Measurements from ENCODE around the gene SMIM9. TPM values are rescaled to one million over a fixed set of nuclear protein-coding genes. Genes with fewer than 3 reads are reported as not detected.

SMIM9 gene
- total RNA-seq, 1 experiment from 2014 or later: not detected

DNA sequence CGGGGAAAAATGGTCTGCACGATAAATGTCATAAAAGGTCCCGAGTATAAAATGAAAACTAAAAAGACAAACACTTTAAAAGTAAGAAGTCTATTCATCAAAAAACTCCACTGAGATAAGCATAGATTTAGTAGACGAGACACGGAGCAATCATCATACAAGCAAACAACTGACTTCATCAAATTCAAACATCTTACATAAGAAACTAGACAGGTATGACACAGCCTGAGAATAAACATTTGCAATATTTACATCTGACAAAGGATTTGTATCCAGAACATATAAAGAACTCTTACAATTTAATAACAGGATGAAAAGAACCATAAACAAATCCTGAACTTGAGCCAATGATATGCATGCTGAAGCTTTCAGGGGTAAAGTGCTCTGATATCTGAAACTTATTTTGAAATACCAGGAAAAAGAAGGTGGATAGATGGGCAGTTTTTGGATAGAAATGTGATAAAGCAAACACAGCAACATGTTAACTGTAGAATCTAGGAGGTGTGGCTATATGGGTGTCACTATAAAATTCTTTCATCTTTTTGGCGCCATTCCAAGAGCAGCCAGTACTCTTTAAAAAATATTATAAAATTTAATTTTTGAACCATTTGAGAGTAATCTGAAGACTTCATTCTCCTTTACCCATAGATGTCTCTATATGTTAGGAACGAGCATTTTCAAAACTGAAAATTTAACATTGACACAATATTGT, 41.2 kb downstream of the SMIM9 start:
- Histone ChIP-seq H3K36me3 (ENCODE audit: control insufficient read depth, insufficient read depth, low read length) (no peaks in the 10 kb centered on the region), H3K9me3 (ENCODE audit: control insufficient read depth, insufficient read depth, low read depth, low read length) (no peaks in the 10 kb centered on the region), H3K4me3 (ENCODE audit: low read depth in 2 of 2, low read length in 2 of 2) (no peak overlapping the region), H3K27ac (ENCODE audit: low read length) (peak overlapping the region; percentile 21; the same call in 1 of the 2 replicates), H3K4me1 (ENCODE audit: control insufficient read depth, insufficient read depth, low read length) (peaks cover 36% of the 10 kb centered on the region), H3K27me3 (ENCODE audit: control insufficient read depth, insufficient read depth, low read length) (no peaks in the 10 kb centered on the region)
- in situ Hi-C loops (cut with HindIII; ENCODE audit: low pct_unique_long_range_greater_than_20kb, low sequenced_read_pairs): no loop called here
- CTCF ChIA-PET: no interaction called here
- TF ChIP-seq REST (IDR thresholded peaks at IDR 0.05; ENCODE audit: insufficient read depth in 1 of 2, low read depth in 2 of 2, low read length in 1 of 2) (no peak), SIN3A (IDR thresholded peaks at IDR 0.05; ENCODE audit: borderline replicate concordance, insufficient read depth, low read depth, low read length) (no peak), POLR2AphosphoS5 (IDR thresholded peaks at IDR 0.05; ENCODE audit: low read depth, low read length) (no peak), TCF7L2 (IDR thresholded peaks at IDR 0.05; ENCODE audit: low read depth, low read length) (no peak)
- TF ChIP-seq, protein P1, sequence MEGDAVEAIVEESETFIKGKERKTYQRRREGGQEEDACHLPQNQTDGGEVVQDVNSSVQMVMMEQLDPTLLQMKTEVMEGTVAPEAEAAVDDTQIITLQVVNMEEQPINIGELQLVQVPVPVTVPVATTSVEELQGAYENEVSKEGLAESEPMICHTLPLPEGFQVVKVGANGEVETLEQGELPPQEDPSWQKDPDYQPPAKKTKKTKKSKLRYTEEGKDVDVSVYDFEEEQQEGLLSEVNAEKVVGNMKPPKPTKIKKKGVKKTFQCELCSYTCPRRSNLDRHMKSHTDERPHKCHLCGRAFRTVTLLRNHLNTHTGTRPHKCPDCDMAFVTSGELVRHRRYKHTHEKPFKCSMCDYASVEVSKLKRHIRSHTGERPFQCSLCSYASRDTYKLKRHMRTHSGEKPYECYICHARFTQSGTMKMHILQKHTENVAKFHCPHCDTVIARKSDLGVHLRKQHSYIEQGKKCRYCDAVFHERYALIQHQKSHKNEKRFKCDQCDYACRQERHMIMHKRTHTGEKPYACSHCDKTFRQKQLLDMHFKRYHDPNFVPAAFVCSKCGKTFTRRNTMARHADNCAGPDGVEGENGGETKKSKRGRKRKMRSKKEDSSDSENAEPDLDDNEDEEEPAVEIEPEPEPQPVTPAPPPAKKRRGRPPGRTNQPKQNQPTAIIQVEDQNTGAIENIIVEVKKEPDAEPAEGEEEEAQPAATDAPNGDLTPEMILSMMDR (IDR thresholded peaks at IDR 0.05): no peak
- POLR2A ChIA-PET: no interaction called here
- no TSS peak for BruUV-seq (replicated peaks)
- no peak for ATAC-seq
- DNase-seq (ENCODE audit: low read depth, low spot score): no peak
- intact Hi-C loops (cut with micrococcal nuclease; ENCODE audit: unreplicated experiment): no loop called here

GRCh38 chrX:154791939-154792338, 42.5 kb downstream of the SMIM9 start:
- no peak overlapping the region for H3K27ac ChIP-seq (ENCODE audit: low read length)
- ChIA-PET POLR2A (no interaction called here), CTCF (no interaction called here)
- intact Hi-C loops (cut with micrococcal nuclease; ENCODE audit: unreplicated experiment): no loop called here
- no peaks in the 10 kb centered on the region for H3K27me3 ChIP-seq (ENCODE audit: control insufficient read depth, insufficient read depth, low read length)
- in situ Hi-C loops (cut with HindIII; ENCODE audit: low pct_unique_long_range_greater_than_20kb, low sequenced_read_pairs): no loop called here
- BruUV-seq (replicated peaks): no TSS peak
- H3K36me3 ChIP-seq (ENCODE audit: control insufficient read depth, insufficient read depth, low read length): no peaks in the 10 kb centered on the region
- ATAC-seq (no peak), DNase-seq (ENCODE audit: low read depth, low spot score) (no peak)
- no peak overlapping the region for H3K4me3 ChIP-seq (ENCODE audit: low read depth in 2 of 2, low read length in 2 of 2)
- peaks cover 23% of the 10 kb centered on the region for H3K4me1 ChIP-seq (ENCODE audit: control insufficient read depth, insufficient read depth, low read length)
- no peaks in the 10 kb centered on the region for H3K9me3 ChIP-seq (ENCODE audit: control insufficient read depth, insufficient read depth, low read depth, low read length)
- no peak for TF ChIP-seq SIN3A (IDR thresholded peaks at IDR 0.05; ENCODE audit: borderline replicate concordance, insufficient read depth, low read depth, low read length)
- TF ChIP-seq REST (IDR thresholded peaks at IDR 0.05; ENCODE audit: insufficient read depth in 1 of 2, low read depth in 2 of 2, low read length in 1 of 2): no peak
- TF ChIP-seq, protein P1 (IDR thresholded peaks at IDR 0.05): no peak
- no peak for TF ChIP-seq TCF7L2 (IDR thresholded peaks at IDR 0.05; ENCODE audit: low read depth, low read length)
- TF ChIP-seq POLR2AphosphoS5 (IDR thresholded peaks at IDR 0.05; ENCODE audit: low read depth, low read length): no peak
